Gastrocnemius medialis (tissue), 4 donors: ENCODE results near the gene OR51G2.

ENCODE experiments used
- CTCF ChIP-seq, 5 experiments: fragments of 450-650 bp in 3 of 5; fragments of 200-600 bp in 2 of 5; sonication (generic) in 2 of 5; IDR thresholded peaks in 4 of 5; conservative IDR thresholded peaks in 1 of 5; 1 replicate in 4 of 5; 2 replicates in 1 of 5; pipeline ENCODE4 v1.5.1; 2016 to 2019; ENCODE audit warnings: antibody characterized with exemption in 5 of 5, mild to moderate bottlenecking in 3 of 5, moderate library complexity in 3 of 5
- POLR2A ChIP-seq, 2 donors: fragments of 450-650 bp; IDR thresholded peaks; one replicate each; pipeline ENCODE4 v1.6.1; 2017; ENCODE audit warnings: antibody characterized with exemption in 2 of 2, mild to moderate bottlenecking in 2 of 2, moderate library complexity in 2 of 2

DNA sequence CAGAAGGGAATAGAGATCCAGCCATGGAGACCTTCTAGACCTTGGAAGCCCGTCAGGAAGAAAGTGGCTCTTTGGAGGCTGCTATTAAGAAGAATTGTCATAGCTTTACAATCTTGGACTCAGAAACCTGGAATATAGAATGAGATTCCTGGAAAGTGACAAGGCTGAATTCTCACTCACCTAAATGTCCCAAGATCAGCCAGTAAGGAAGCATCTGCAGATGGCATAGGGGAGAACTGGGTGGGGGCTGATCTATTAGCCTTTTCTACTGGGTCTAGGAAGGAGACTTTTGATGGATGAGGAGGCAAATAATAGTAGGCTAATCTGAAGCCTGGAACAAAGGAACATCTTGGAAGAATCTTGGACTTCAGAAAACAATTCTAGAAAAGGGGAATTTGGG lies 5.1 kb upstream of the OR51G2 start, which contains the start of gene OR51G1:
- TF ChIP-seq CTCF (IDR thresholded peaks at IDR 0.05 in 4 of 5, conservative IDR thresholded peaks at IDR 0.05 in 1 of 5) (no peak), POLR2A (IDR thresholded peaks at IDR 0.05) (no peak)
